GM21526 (cell line): Measurements from ENCODE around the gene DCK.
A peak's percentile ranks its signal among the peaks of the same experiment; 100 is the strongest.

Experiments used
- ATAC-seq: cut with Tn5 transposase; IDR thresholded peaks from one replicate; pipeline ENCODE4 v1.9.1; 2021; ENCODE audit warnings: moderate library complexity; ENCODE audit not compliant: unreplicated experiment, low FRiP score

DCK gene

GRCh38 chr4:70993181-70994068 is at the start of gene DCK:
TSS of gene DCK (plus strand) at chr4:70993649. CDS start at chr4:70993836, 187 bp downstream.
- peak; percentile 83 for ATAC-seq

GRCh38 chr4:70945046-70945445 is 48.4 kb upstream of the DCK start:
- no peak for ATAC-seq

GRCh38 chr4:70945452-70946055 is 47.9 kb upstream of the DCK start:
- no peak for ATAC-seq

GRCh38 chr4:70946939-70947338 is 46.5 kb upstream of the DCK start:
- no peak for ATAC-seq

- ATAC-seq: no peak
Observed at GRCh38 chr4:70948665-70949260, 44.7 kb upstream of the DCK start.

GRCh38 chr4:70954032-70954431 is 39.4 kb upstream of the DCK start:
- no peak for ATAC-seq

- no peak for ATAC-seq
Observed at GRCh38 chr4:70956549-70957210, 36.8 kb upstream of the DCK start.

GRCh38 chr4:70958681-70959080 is 34.8 kb upstream of the DCK start:
- no peak for ATAC-seq

- no peak for ATAC-seq
Observed at GRCh38 chr4:70969076-70969475, 24.4 kb upstream of the DCK start.

GRCh38 chr4:70976252-70976651 is 17.2 kb upstream of the DCK start:
- ATAC-seq: no peak

- ATAC-seq: peak; percentile 70
Observed at GRCh38 chr4:70979445-70980008, 13.9 kb upstream of the DCK start.

- ATAC-seq: no peak
Observed at GRCh38 chr4:70980196-70980595, 13.3 kb upstream of the DCK start.

- ATAC-seq: no peak
Observed at GRCh38 chr4:70984106-70984505, 9.3 kb upstream of the DCK start.

- no peak for ATAC-seq
Observed at GRCh38 chr4:70984589-70984988, 8.9 kb upstream of the DCK start.

GRCh38 chr4:70991596-70991995 is 1.9 kb upstream of the DCK start:
- ATAC-seq: no peak

- no peak for ATAC-seq
Observed at GRCh38 chr4:70992391-70992881, 1.0 kb upstream of the DCK start.

GRCh38 chr4:70994069-70994366 is 569 bp downstream of the DCK start:
- ATAC-seq: no peak

GRCh38 chr4:70994387-70995099 is 1.1 kb downstream of the DCK start:
- ATAC-seq: peak; percentile 38

GRCh38 chr4:70996018-70996360 is 2.5 kb downstream of the DCK start:
- no peak for ATAC-seq

- ATAC-seq: no peak
Observed at GRCh38 chr4:70997036-70997435, 3.6 kb downstream of the DCK start.
